ENCODE measurements around the gene HMGB2.

HMGB2 gene

DNA sequence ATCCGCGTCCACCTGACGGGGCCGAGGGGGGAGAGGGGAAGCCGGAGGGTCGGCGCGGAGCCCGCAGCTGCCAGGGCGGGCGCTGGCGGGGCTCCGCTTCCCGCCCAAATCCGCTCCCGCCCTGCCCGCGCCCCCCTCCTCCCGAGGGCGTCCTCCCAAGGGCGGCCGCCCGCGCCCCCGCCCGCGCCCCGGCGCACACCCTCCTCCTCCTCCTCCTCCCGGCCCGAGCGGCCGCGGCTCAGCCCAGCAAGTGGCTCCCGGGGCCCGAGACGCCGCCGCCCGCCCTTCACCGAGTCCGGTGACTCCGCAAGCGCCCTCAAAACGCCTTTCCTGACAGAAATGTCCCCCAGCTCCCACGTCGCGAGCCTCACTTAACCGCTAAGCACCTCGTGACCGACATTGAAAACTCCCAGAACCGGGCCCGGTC, 487 bp downstream of the HMGB2 start:
- peak; percentile 53 for DNase-seq

DNA sequence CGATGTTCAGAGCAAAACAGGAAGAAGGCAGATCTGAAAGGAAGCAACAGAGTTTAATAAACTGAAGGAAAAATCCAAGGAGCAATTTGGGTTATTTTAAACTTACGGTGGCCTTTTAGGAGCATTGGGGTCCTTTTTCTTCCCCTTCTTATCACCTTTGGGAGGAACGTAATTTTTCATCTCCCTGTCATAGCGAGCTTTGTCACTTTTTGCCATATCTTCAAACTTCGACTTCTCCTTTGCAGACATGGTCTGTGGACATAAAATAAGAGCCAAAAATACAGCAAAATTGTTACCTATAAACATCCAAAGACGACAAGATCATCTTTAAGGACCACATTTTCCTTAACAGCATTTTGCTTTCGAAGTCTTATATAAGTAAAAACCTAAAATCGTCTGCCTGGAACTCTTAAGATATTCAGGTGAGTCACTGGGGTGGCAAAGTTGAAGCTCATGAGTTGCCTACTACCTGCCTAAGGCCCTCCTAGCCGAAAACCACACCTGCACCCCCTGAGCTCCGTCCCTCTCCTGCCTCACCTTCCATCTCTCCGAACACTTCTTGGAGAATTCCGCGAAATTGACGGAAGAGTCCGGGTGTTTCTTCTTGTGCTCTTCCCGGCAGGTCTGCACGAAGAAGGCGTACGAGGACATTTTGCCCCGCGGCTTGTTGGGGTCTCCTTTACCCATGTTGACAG, 1.0 kb downstream of the HMGB2 start:
- DNase-seq: no peak

GRCh38 chr4:173332021-173332487, 2.1 kb downstream of the HMGB2 start:
- DNase-seq: no peak

- DNase-seq: no peak
Measured at GRCh38 chr4:173330590-173330989, 3.6 kb downstream of the HMGB2 start.

- no peak for DNase-seq
Measured at GRCh38 chr4:173328236-173328901, 5.8 kb downstream of the HMGB2 start.

DNA sequence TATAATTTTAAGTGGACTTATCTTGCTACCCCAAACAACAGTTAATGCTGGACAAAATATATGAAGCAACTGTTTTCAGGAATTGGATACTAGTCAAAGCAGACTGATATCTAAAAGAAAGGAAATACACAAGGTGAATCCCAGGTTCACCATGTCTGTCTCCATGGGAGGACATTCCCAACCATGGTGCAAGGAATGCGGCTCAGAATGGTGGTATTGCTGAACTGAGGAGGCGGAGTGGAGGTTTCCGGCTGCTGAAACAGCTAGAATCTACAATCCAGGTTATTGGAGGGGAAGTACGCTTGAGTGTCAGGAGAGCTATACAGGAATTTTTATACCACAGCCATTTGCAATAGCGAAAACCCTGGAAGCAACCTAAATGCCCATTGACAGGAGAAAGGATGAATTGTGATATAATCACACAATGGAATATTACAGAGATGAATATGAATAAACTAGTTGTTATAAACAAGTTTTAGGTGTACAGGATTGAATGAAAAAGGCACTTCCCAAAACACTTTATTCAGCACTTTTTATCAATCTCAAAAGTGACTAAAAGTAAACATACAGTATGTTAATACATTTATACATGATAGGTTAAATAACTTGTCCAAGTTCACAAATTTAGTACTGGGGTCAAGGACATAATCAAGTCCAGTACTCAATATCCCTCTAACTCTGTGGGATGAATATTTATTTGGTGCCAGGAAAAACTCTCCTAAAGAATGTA, 9.0 kb downstream of the HMGB2 start:
- DNase-seq: no peak

DNA sequence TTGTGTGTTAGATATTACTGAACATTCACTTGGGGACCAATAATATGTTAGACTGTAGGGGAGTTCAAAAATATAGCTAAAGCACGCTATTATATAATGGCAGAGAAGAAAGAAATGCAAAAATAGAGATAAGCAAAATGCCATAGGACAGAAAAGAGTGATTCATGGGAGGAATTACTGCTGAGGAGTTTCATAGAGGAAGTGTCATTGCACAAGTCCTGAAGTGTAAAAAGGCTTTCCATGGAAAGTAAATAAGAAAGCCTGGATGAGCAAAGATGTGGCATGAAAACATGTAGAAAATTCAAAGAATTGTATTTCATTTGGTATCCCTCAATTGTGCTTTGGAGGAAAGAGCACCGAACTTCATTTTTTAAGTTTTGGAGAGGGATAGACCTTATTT, 14.5 kb downstream of the HMGB2 start:
- no peak for DNase-seq

GRCh38 chr4:173318648-173319211, 15.4 kb downstream of the HMGB2 start:
- peak; percentile 16 for DNase-seq

DNA sequence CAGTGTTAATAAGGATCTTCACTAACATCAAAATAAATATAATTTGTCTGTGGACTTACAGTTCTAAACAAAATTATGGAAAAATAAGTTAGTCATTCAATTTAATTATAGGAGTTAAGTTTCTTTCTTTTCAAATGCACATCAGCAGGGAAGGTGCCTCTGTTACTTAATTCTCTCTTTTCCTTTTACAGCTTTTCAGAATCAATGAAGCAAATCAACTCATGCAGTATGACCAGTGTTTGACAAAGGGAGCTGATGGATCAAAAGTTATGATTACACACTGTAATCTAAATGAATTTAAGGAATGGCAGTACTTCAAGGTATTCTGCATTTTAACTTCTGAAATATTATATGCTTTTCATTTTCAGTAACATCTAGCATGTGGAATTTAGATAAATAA, 15.9 kb downstream of the HMGB2 start:
- DNase-seq: no peak

- no peak for DNase-seq
Measured at GRCh38 chr4:173317004-173317403, 17.2 kb downstream of the HMGB2 start.

GRCh38 chr4:173316060-173316459, 18.1 kb downstream of the HMGB2 start:
- no peak for DNase-seq

GRCh38 chr4:173314715-173315114, 19.4 kb downstream of the HMGB2 start:
- no peak for DNase-seq

- DNase-seq: no peak
Measured at GRCh38 chr4:173311368-173311767, 22.8 kb downstream of the HMGB2 start.

DNA sequence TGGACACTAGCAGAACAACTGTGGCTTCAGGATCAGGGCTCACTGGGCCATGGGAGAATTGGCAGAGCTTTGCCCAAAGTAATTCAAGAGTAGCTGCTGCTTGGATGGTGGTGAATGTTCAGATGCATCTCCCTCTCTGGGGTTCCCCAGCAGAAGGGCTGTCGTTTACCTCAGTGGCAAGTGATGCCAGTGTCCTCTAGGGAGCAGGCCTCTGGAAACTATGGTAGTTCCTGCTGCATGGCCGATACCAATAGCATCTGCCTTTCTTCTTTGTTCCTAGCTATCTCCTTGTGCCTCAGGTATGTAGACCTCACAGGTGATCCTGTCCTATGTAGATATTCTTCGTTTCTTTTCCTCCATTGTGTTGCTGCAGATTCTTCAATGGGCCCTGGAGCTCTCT, 26.4 kb downstream of the HMGB2 start:
- no peak for DNase-seq

DNA sequence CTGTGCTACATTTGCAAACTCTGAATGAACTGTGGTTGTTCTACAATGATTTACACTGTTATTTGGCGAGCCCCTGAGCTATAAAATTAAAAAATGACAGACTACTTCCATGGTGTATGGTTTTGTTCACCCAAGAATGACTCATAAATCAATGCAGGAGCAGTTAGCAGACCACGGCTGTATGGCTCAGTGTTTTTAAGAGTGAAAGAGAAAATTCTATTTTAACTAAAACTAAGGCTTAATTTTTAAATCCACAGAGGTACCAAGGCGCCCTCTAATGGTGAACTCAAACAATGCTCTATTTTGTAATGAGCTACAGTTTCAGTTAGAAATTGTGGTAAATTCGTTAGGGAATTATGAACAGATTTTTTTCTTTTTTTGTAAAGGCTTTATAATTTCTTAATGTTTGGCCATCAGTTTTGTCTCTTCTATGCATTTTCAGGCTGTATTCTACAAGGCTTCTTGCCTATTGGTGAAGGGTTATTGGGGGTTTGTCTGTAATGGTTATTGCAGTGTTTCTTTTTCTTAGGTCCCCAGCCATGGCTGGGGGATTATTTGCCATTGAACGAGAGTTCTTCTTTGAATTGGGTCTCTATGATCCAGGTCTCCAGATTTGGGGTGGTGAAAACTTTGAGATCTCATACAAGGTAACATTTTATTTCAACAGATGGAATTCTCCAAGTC, 32.5 kb downstream of the HMGB2 start:
- DNase-seq: no peak

GRCh38 chr4:173294444-173294843, 39.7 kb downstream of the HMGB2 start:
- no peak for DNase-seq

GRCh38 chr4:173293663-173294062, 40.5 kb downstream of the HMGB2 start:
- no peak for DNase-seq

- DNase-seq: no peak
Measured at GRCh38 chr4:173291899-173292298, 42.3 kb downstream of the HMGB2 start.

DNA sequence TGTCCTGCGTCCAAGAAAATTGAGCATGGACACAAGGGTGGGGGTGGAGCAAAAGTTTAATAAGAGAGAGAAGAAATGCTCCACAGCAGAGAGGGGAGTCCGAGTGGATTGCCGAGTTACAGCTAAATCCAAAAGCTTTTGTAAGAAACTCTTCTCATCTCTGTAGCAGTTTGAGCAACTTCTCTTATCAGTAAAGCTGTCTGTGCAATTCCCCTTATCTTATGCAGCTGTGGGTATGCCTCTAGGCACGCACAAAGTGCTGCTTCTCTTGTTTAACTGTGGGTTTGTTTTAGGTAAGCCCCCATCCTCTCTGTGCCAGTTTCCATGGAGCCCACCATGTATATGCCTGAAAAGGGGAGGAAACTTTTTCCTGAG, 44.8 kb downstream of the HMGB2 start:
- no peak for DNase-seq

- no peak for DNase-seq
Measured at GRCh38 chr4:173288698-173289352, 45.3 kb downstream of the HMGB2 start.

DNA sequence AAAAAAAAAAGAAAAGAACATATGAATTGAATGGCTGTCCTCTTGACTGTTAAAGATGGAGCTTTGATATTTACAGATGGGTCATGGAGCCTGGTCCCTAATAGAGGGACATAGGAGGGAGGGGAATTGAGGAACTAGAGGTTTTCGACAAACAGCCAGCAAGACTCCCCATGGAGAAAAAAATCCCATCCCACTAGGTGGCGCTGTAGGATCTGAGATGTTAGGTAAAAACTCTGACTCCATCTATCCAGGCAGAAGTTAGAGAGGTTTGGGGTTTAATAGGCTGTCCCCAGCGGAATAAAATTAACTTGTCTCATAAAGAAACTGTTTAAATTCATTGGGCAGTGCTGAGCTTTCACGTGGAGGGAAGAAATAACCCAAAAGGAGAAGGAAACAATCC, 45.9 kb downstream of the HMGB2 start:
- no peak for DNase-seq

DNA sequence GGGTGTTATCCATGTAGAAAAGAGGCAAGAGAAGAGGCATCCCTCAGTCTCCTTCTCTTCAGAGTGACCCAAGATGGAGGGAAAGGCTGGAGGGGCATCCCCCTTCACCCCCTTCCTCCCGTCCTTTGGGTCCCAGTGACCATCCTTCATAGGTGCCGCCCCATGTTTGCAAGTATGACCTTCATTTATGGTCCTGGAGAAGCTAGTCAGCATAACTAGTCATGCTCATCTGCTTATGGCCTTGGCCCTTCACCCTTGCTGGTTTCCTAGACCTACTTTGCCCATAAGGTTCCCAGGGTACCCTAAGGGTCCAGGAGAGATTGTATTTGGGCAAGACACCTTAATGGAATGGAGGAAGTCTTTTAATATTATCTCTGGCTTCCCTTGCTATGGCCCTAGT, 46.7 kb downstream of the HMGB2 start:
- DNase-seq: no peak

DNA sequence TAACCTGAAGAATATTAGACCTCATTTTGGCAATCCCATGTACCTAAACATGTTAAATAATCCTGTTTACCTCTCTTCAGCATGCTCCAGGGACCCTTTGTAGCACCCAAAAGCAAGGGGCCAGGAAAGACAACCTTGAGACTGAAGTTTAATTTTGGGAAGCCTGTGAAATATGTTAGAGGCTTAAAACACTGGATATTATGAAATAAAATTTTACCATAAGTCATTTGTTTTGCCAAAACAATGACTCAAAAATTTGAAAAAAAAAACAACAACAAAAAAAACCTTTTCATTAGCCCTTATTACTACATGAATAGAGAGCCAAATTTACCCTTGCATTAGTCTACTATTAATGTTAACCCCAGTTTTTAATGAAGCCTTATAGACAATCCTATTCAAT, 49.7 kb downstream of the HMGB2 start:
- no peak for DNase-seq

Data from NCI-H345 (cell line).